NCI-H1092 (cell line): ENCODE results near the gene ALG12.

Experiments
- DNase-seq: peaks from one replicate; lab custom pipeline; 2025; lab: John Stamatoyannopoulos, UW

ALG12 gene

GRCh38 chr22:49887702-49888101 is 30.5 kb downstream of the ALG12 start:
- DNase-seq, result no peak

GRCh38 chr22:49887064-49887451 is 31.2 kb downstream of the ALG12 start:
- DNase-seq, result no peak

- DNase-seq, result no peak
Observed at GRCh38 chr22:49886346-49887063, 31.7 kb downstream of the ALG12 start.

- no peak for DNase-seq
Observed at GRCh38 chr22:49885881-49886280, 32.4 kb downstream of the ALG12 start.

GRCh38 chr22:49885281-49885680 is 33.0 kb downstream of the ALG12 start:
- DNase-seq, result no peak

- no peak for DNase-seq
Observed at GRCh38 chr22:49884503-49885260, 33.6 kb downstream of the ALG12 start.

- no peak for DNase-seq
Observed at GRCh38 chr22:49884075-49884474, 34.2 kb downstream of the ALG12 start.

GRCh38 chr22:49883294-49883640 is 35.0 kb downstream of the ALG12 start:
- no peak for DNase-seq

GRCh38 chr22:49882519-49883293 is 35.5 kb downstream of the ALG12 start:
- no peak for DNase-seq

GRCh38 chr22:49881856-49882255 is 36.4 kb downstream of the ALG12 start:
- no peak for DNase-seq

GRCh38 chr22:49880281-49880680 is 38.0 kb downstream of the ALG12 start:
- DNase-seq, result no peak

- DNase-seq, result no peak
Observed at GRCh38 chr22:49879871-49880270, 38.4 kb downstream of the ALG12 start.

GRCh38 chr22:49878206-49878605 is 40.0 kb downstream of the ALG12 start:
- DNase-seq, result no peak

- DNase-seq, result no peak
Observed at GRCh38 chr22:49877642-49878041, 40.6 kb downstream of the ALG12 start.

GRCh38 chr22:49873228-49873940 is 44.9 kb downstream of the ALG12 start:
- DNase-seq, result no peak

GRCh38 chr22:49872347-49872746 is 45.9 kb downstream of the ALG12 start:
- no peak for DNase-seq

GRCh38 chr22:49871482-49871881 is 46.8 kb downstream of the ALG12 start:
- DNase-seq, result no peak

- DNase-seq, result no peak
Observed at GRCh38 chr22:49869845-49870712, 48.2 kb downstream of the ALG12 start.

- DNase-seq, result no peak
Observed at GRCh38 chr22:49869086-49869830, 49.0 kb downstream of the ALG12 start.
